Right renal cortex interstitium (tissue), 3 donors: ENCODE results near the gene PYGM. TPM values are rescaled to one million over a fixed set of nuclear protein-coding genes. Genes with fewer than 3 reads are reported as not detected.
A peak's percentile ranks its signal among the peaks of the same experiment; 100 is the strongest.

ENCODE experiments used
- DNase-seq, 3 donors: peaks; one replicate each; pipeline ENCODE4 v3.0.0-alpha.2; 2013; ENCODE audit warnings: low read depth in 3 of 3, low spot score in 2 of 3
- polyA plus RNA-seq, 3 donors: library from polyadenylated mRNA; unstranded; fragments of 120-200 nt; gene quantifications; one replicate each; pipeline ENCODE4 v1.2.1, GENCODE V29; 2013; ENCODE audit not compliant: insufficient read length in 3 of 3

Gene PYGM
- polyA plus RNA-seq, result 1 to 10 TPM; 1.1 to 2.6 (median 2.4) TPM

DNA sequence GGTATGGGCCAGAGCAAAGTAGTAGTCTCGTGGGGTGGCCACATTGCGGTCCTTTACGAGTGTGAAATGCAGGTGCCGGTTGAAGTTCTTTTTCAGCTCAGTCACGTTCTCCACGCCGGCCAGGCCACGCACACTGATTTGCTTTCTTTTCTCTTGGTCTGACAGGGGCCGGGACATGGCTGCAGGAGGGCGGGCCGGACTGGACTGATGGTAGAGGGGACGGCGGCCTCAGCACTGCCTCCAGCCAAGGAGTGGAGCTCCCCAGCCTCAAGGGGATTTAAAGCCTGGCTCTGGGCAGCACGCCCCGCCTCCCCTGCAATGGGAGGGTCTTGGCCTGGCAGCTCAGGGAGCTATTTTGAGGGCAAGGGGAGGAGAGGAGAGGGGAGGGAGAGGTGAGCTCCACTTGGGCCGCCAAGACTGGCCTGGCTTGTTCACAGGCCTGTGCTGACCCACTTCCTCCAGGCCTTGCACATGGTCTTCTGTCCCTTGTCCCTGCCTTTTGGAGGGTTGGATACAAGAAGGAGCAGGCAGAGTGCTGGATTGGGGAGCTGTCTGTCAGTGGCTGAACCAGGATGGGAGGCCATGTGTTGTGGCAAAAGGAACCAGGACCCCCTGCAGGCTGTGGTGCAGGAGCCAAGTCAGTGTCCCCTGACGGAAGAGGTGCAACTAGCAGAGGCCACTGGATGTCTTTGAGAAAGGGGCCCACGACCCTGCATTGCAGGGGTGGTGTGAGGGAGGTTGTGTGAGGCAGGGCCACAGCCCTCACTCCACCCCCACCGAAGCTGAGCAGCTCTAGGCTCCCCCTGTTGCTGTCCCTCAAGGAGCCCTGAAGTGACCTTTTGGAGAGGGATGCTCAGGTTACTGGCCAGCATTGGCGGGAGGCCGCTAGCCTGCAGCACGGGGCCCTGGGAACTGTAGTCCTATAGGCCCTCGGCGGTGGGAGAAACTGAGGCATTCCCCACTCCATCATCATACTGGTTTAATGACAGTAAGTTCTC lies at the start of gene PYGM:
PYGM (minus strand) TSS at position 253 of the 998 bp plus-strand sequence; CDS start at position 177, 76 bp downstream.
- DNase-seq, result no peak

DNA sequence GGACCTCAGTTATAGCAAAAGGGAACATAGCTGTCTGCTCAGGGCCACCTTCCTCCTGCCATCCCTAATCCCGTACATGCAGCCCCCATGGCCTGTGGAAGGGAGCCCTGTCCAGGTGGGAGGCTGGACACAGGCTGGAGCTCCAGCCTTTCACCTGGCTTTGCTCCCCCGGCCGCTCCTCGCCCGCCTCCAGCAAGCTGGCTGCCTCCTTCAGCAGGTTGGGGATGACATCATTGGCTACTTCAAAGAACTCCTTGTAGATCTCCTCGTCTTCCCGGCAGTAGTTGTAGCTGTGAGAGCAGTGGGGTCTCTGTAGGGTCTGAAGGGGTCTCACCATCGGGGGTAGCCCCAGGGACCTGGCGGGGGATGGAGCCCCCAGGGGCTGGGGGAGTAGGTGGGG lies 45.7 kb upstream of the PYGM start:
- DNase-seq, result no peak

DNA sequence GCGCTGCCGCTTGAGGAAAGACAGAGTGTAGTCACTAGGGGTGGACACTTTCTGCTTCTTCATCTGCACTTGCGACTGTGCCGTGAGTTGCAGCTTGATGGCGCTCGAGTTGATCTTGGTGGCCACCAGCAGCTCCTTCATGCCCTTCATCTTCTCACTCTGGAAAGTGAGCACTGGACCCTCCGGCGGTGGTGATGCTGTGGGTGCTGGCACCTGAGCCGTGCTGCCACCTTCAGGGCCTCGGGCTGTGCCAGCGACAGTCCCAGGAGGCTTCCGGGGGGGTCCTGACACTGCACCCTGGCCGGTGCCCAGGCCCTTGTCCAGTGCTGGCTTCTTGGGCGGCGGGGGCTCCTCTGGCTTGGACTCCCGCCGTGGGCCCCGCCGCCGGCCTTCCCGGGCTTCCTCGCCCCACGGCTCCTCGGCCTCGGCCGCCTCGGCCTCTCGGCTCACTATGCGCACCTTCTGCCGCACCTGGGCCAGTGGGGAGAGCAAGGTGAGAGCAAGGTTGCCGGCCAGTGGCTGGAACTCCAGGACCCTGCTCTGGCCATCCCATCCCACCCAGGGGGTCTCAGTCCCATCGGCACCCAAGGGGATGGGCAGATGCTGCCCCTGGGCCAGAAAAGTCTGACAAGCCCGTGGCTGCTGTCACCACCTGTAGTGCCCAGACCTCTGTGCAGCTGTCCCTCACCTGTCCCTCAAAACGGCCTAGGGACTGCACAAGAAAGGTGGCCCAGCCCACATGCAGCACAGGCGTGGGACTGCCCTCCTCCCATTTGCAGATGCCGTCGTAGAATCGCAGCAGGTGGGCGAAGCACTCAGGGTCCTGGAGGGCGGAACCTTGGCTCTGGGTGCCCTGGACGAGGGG lies 44.8 kb upstream of the PYGM start:
- DNase-seq, result no peak

DNA sequence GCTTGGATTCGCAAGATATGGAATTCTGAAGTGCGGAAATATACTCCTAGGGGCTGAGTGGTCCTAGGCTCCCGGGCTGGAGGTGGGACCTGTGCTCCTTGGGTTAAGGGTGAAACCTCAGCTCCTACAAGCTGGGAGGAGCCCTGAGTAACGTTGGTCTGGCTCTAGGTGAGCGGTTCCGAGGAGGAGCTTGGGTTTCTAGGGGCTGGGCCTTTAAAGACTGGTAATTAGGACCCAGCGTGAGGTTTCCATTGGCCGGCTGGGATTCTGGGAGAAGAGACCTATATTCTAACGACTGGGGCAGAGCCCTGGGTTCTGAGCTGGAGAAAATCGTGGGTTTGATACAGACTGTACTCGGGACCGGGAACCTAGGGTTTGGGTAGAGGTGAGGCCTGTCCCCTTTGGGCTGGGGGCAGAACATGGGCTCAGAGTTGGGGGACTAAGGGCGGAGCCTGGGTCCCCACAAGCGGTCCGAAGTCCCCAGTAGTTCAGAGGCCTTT lies 44.1 kb upstream of the PYGM start:
- no peak for DNase-seq

DNA sequence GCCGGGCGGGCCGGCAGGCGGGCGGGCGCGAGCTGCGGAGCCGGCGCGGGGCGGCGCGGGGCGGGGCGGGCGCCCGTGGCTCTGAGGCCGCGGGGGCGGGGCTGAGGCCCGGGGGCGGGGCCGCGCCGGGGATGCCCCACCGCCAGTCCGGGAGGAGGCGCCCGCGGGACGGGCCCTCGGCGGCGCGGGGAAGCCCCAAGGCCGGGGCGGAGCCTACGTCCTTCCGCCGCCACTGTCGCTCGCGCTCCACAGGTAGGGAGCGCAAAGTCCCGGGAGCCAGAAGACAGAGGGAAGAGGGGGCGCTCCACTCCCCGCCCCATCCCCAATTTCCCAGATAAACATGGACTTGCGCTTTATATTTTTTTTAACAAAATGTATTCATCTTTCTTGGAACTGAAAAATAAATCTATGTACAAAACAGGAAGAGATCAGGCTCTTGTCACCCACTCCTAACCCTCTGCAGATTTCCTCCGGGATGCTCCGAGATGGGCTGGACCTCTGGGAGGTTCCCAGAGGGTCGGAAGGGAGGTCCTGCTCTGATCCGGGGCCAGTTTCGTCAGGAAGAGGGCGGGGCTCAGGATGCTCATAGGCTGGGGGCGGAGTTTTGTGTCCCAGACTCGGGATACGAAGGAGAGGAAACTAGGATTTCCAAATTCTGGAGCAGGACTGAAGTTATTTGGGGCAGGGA lies 43.5 kb upstream of the PYGM start, which contains the start of gene MAP4K2:
MAP4K2 (minus strand) TSS at position 57 of the 688 bp plus-strand sequence. CDS start 65 bp downstream, outside the sequence.
- peak; percentile 57 to 80 (median 64) for DNase-seq

DNA sequence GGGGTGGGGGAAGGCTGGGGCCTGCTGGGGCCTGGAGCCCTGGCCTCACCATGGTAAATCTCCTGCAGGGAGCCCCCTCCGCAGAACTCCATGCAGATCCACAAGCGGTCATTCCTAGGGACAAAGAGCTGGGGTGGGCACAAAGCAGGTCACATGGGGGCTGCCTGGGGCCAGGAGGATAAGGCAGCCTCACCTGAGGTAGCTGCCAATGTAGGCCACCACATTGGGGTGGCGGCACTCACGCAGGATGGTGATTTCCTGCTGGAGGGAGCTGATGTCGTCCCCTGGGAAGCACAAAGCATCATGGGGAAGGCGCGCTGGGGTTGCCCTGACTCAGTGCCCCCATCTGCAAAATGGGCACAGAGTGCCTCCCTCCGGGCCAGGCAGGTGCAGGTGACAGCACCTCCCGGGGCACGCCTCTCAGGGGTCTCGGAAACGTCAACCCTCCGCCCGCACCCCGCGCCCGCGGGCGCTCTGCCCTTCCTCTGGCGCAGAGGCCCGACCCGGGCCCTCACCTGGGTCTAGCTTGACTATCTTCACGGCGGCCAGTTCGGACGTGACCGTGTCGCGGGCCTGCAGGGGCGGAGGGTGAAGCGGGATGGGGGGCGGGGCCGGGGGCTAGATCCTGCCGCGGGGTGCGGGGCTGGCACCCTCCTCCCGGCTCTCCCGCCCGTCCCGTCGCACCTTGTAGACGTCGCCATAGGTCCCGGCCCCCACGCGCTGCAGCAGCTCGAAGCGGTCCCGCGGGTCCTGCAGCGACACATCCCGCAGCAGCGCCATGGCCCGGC lies 42.8 kb upstream of the PYGM start:
- DNase-seq, result no peak

DNA sequence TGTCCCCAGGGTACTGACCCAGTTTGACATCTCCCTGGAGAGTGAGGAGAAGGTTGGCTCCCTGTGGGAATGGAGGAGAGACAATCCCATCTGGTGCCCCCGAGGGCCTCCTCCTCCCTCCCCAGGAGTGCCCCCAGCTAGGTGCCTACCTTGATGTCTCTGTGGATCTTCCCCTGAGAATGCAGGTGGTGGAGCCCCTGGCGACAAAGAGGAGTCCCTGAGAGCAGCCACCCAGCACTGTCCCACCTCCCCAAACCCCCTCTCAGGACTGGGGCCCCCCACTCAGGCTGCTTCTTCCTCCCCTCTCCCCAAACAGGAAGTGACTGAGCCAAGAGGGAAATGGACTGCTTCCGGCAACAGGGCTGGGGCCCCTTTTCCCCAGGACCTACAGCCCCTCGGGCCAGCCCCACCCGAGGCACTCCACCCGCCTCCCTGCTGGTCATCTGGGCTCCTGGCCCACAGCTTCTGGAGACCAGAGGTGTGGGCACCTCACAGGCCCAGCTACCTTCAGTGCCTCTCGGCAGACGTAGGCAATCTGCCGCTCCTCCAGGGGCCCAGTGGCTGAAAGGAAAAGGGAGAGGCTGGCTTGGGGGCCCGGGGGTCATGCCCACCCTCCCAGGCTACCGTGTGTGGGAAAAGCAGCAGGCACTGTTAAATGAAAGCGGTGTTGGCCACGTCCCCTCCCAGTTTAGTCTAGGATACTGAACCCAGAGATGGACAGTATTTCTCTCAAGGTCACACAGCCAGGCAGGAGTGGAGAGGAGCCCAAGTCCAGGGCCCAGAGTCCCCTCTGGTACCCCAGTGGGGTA lies 42.0 kb upstream of the PYGM start:
- DNase-seq, result no peak

DNA sequence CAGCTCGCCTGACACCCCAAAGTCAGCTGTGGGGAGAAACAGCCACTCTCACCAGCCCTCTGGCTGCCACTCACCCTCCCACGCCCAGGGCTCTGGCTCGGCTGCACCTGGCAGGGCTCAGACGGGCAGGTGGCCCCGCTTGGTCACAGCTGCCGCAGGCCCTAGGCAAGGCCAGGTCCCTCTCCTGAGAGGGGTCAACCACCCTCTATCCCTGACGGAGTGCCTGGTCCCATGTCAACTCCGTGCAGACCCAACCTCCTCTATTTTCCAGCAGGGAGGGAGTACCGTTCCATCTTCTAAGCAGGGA lies 41.3 kb upstream of the PYGM start:
- DNase-seq, result no peak

DNA sequence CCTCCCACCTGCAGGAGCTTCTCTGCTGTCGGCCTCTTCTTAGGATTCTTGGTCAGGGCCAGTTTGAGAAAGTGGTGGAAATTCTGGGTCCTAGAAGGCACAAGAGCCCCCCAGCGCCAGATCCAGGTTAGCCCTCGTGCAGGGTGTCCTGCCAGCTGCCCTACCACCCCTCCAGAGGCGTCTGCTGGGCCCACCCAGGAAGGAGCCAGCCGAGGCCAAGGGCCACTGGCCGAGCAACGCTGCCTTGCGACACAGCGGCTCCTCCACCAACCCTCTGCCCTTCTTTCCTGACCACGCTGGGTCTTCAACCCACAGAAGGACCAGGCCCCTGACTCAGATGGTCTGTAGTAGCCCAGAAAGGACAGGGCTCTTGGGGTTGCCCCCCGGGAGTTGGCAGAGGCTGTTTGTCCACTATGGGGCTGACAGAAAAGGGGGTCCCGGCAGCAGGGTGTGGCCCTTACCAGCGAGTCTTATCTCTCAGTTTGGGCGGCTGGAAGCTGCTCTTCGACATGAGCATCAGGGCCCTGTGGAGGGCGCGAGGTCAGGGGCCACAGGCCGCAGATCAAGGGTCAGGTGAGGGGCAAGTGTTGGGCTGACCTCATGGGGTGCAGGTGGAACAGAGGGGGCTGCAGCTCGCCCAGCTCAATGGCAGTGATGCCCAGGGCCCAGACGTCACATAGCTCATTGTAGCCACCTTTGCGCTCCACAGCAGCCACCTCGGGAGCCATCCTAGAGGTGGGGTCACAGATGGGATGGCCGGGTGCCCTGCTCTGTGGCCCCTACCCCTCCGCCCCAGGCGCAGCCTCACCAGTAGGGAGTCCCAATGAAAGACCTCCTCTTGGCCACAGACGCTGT lies 40.8 kb upstream of the PYGM start:
- no peak for DNase-seq

DNA sequence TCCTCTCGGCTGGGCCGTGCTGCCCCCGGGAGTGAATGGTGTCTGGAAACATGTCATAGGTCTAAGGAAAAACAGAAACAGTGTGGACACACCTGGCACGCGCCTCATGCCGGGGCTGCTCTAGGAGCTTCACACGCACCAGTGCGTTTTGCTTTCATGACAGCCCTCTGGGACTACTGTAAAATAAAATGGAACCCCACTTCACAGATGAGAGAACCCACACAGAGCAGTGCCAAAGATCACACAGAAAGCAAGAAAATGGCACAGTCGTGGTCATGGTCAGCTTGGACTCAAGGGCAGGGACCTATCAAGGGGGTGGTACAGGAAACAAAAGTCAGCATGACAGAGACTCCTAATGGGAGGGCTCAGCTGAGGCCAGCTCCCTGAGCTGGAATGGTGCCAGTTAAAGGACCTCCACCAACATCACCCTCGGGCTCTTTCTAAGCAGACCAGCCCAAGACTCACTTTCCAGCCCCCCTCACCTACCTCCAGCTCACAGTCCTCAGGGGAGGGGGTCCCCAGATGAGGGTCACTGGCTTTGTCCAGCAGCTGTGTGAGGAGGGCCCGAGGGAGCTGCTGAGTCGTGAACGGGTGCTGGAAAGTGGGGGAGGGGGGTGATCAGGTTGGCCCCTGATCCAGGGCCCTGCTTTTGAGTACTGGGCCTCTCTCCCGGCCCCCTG lies 40.0 kb upstream of the PYGM start:
- no peak for DNase-seq

DNA sequence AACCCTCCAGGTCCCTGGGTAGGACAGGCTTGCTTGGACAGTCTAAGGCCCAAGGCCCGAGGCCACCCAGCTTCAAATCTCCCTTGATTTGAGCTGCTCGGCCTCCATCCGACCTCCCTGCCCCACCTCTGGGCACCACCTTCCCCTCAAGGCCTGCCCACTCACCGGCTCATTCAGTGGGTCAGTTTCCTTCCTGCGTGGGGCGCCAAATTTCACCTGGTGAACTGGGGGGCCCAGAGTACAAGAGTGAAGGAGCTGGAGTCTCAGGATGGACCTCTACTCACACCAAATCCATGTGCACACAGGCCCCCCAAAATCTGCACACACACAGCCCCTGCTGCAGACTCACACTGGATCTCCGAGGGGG lies 39.5 kb upstream of the PYGM start:
- DNase-seq, result no peak

DNA sequence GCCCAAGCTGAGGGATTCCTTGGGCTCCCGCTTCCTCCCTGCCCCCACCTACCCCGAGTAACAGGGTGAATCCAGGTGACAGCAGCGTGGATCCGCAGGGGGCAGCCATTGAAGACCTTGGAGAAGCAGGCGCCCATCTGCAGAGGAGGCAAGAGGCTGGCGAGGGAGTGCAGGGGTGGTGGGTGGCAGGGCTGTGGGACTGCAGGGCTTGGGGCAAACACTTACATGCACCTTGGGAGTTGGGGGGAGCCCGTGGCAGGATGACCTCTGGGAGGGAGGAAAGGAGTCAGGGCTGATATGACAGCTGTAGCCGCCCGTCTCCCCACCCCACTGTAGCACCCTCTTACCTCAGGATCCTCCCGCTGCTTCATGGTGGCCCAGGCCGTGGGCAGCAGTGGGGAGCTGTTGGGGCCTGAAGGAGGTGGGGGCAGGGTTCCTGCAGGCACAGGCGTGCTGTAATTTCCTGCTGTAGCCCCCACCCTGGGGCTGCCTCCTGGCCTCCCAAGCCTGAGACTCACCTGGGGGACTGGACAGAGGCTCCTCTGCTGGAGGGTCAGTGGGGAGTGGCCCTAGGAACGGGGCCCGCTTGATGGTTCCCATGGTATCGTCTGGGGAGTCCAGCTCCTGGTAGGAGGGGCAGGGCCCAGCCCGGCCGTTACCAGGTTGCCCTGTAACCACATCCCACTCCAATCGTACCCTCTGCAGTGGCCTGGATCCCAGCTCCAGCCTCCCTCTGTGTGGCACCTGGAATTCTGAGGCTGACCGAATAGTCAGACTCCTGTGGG lies 37.2 kb upstream of the PYGM start:
- no peak for DNase-seq

DNA sequence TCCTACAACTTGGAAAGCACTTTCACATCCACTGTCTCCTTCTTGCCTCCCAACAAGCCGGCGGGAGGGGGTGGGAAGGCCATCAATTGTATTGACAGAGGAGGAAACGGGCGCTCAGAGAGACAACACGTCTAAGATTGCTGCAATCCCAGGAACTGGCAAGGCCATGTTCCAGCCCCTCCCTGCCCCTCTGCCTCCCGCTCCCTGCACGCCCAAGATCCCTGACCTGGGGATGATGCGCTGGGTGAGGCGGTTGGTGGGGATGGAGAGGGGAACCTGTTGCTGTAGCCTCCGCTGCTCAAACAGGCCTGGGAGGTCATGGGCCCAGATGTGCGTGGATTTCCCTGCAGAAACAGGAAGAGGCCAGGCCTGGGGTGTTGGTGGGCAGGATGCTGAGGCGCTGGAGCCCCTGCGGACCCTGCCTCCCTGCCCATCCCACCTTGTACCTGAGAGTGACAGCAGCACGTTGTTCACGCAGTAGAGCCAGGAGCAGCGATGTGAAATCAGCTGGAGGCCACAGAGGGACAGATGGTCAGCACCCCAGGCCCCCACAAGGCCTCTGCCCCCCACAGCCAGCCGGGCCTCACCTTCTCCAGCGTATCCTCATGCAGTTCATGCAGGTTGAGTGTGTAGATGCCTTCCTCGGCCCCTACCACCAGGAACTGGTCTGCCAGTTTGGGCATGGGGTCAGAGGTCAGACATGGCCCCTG lies 36.4 kb upstream of the PYGM start:
- DNase-seq, result no peak

DNA sequence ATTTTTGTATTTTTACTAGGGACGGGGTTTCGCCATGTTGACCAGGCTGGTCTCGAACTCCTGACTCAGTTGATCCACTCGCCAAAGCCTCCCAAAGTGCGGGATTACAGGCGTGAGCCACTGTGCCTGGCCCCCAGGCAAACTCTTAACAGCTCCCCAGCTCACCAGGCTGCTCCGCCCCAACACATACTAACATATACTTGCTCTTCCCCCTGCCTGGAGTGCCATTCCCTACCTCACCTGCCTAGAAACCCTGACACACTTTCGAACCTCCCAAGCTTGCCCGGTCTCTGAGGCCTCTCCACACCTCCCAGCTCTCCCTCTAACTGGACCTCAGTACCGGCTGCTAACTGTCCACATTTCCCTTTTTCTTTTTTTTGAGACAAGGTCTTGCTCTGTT lies 34.8 kb upstream of the PYGM start:
- no peak for DNase-seq

DNA sequence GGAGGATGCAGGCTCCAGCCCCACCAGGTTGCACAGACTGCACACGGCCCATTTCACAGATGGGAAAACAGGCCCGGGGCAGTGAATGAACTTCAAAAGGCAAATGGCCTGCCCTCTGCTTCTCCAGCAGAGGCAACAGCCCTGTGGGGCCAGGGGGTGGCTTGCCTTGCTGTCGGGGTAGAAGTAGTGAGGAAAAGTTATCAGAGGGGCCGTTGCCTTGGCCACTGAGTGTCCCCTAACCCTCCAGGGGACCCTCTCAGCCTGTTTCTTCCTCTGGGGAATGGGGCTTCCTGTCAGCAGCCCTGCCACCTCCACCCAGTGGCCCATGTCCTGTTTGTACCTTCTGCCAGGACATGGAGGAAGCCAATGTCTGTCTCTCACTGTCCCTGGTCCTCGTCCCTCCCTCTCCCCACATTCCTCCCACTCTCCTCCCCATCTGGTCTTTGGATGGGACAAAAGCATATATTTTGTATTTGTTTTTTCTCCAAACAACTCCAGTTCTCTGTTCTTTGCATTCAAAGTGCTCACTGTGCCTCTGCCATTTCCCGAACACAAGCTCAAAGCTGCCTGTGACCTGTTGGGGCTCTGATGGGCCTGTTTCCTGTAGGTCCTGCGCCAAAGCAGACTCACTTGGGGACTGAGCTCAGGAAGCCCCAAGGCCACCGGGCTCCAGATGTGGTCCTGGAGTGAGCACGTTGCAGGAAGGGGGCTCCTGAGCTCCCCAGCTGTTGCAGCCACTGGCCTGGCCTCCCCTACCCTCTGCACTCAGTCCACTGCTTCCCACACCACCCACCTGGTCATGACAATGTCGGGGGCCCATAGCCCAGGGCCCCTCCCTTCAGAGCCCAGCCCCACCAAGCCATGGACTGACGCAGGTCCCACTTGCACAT lies 33.7 kb upstream of the PYGM start:
- DNase-seq, result no peak
